Fibroblast of peridontal ligament (primary cell): ENCODE data around the gene PPP2R1B.
"Not testable (repeated sequence)": the region's sequence is repeated elsewhere in the genome, so short reads cannot be mapped to it uniquely, and the experiment has no call there.

Source experiments
- DNase-seq: peaks from one replicate; pipeline ENCODE4 v3.0.0-alpha.2; 2010; ENCODE audit errors: extremely low read depth

Gene PPP2R1B

GRCh38 chr11:111726301-111726713, 39.9 kb downstream of the PPP2R1B start:
- DNase-seq = no peak

GRCh38 chr11:111725621-111726020, 40.6 kb downstream of the PPP2R1B start:
- DNase-seq = no peak

- no peak for DNase-seq
Measured at GRCh38 chr11:111724615-111725129, 41.5 kb downstream of the PPP2R1B start.

GRCh38 chr11:111723595-111723994, 42.6 kb downstream of the PPP2R1B start:
- no peak for DNase-seq

- no peak for DNase-seq
Measured at GRCh38 chr11:111722501-111722900, 43.7 kb downstream of the PPP2R1B start.

- no peak for DNase-seq
Measured at GRCh38 chr11:111720801-111721494, 45.2 kb downstream of the PPP2R1B start.

GRCh38 chr11:111719379-111719778, 46.8 kb downstream of the PPP2R1B start:
- DNase-seq = peak; percentile 54

- peak; percentile 35 for DNase-seq
Measured at GRCh38 chr11:111718859-111719258, 47.3 kb downstream of the PPP2R1B start.

GRCh38 chr11:111718436-111718835, 47.8 kb downstream of the PPP2R1B start:
- DNase-seq = peak; percentile 72

- DNase-seq = not testable (repeated sequence)
Measured at GRCh38 chr11:111717660-111718059, 48.5 kb downstream of the PPP2R1B start.

GRCh38 chr11:111715142-111715816, 50.9 kb downstream of the PPP2R1B start:
- no peak for DNase-seq

- DNase-seq = no peak
Measured at GRCh38 chr11:111714522-111714921, 51.7 kb downstream of the PPP2R1B start.

GRCh38 chr11:111707691-111708067, 58.5 kb downstream of the PPP2R1B start:
- DNase-seq = no peak

- peak; percentile 76 for DNase-seq
Measured at GRCh38 chr11:111707039-111707690, 59.0 kb downstream of the PPP2R1B start.

- no peak for DNase-seq
Measured at GRCh38 chr11:111703576-111703975, 62.6 kb downstream of the PPP2R1B start.

GRCh38 chr11:111702623-111703022, 63.6 kb downstream of the PPP2R1B start:
- DNase-seq = no peak

GRCh38 chr11:111700162-111700561, 66.0 kb downstream of the PPP2R1B start:
- no peak for DNase-seq

- DNase-seq = no peak
Measured at GRCh38 chr11:111699579-111700156, 66.5 kb downstream of the PPP2R1B start.

GRCh38 chr11:111698852-111699559, 67.2 kb downstream of the PPP2R1B start:
- DNase-seq = no peak

- DNase-seq = no peak
Measured at GRCh38 chr11:111697933-111698371, 68.2 kb downstream of the PPP2R1B start.

GRCh38 chr11:111696556-111696955, 69.6 kb downstream of the PPP2R1B start:
- DNase-seq = peak; percentile 87

- peak; percentile 95 for DNase-seq
Measured at GRCh38 chr11:111694851-111695250, 71.3 kb downstream of the PPP2R1B start.
